Heart right ventricle (tissue), 16 donors: ENCODE data around the gene ITGA2. TPM values are rescaled to one million over a fixed set of nuclear protein-coding genes. Genes with fewer than 3 reads are reported as not detected.
A peak's percentile ranks its signal among the peaks of the same experiment; 100 is the strongest.

Experiments used
- ATAC-seq, 8 donors: fragments of 200-7000 bp; cut with Tn5 transposase; one replicate each; pipeline ENCODE4 v1.9.1; 2020; ENCODE audit warnings: mild to moderate bottlenecking in 8 of 8, moderate library complexity in 8 of 8, moderate number of reproducible peaks in 1 of 8
- DNase-seq, 2 donors: peaks; one replicate each; pipeline ENCODE4 v3.0.0-alpha.2; 2020
- H3K27ac ChIP-seq, 10 donors: fragments of 200-600 bp; sonication (generic) in 2 of 10; one replicate each; pipeline versions ENCODE4 v1.5.0 to v1.8.0; 2020 to 2022; ENCODE audit warnings: mild to moderate bottlenecking in 3 of 10
- H3K27me3 ChIP-seq, 7 donors: fragments of 200-600 bp; one replicate each; pipeline ENCODE4 v1.8.0; 2021 to 2022; ENCODE audit warnings: mild to moderate bottlenecking in 2 of 7
- H3K36me3 ChIP-seq, 9 donors: fragments of 200-600 bp; sonication (generic) in 1 of 9; one replicate each; pipeline versions ENCODE4 v1.5.0 to v1.8.0; 2020 to 2022; ENCODE audit warnings: mild to moderate bottlenecking in 2 of 9
- H3K4me1 ChIP-seq, 9 donors: fragments of 200-600 bp; sonication (generic) in 1 of 9; one replicate each; pipeline versions ENCODE4 v1.5.0 to v1.8.0; 2020 to 2022; ENCODE audit warnings: mild to moderate bottlenecking in 4 of 9
- H3K4me3 ChIP-seq, 10 donors: fragments of 200-600 bp; sonication (generic) in 2 of 10; one replicate each; pipeline versions ENCODE4 v1.5.0 to v1.8.0; 2020 to 2022; ENCODE audit warnings: mild to moderate bottlenecking in 7 of 10, moderate library complexity in 2 of 10
- H3K9me3 ChIP-seq, 11 donors: fragments of 200-600 bp in 10 of 11; sonication (generic) in 2 of 11; one replicate each; pipeline versions ENCODE4 v1.5.0 to v1.8.0; 2013 to 2022; ENCODE audit warnings: mild to moderate bottlenecking in 2 of 11, control low read depth in 1 of 11, moderate library complexity in 1 of 11
- WGBS, 2 donors: extraction: QIAGEN DNeasy Blood & Tissue Kit; methylation state at CpG; one replicate each; pipeline ENCODE4 v1.1.7; 2013; ENCODE audit warnings: inconsistent platforms in 1 of 2; 5-methylcytosine and 5-hydroxymethylcytosine counted together
- intact Hi-C, 10 donors: fragments of 100-400 bp; cut with DNase I; formaldehyde crosslinking; loops; one replicate each; pipeline versions ENCODE4 v1.11.1 to v1.14.2; 2022
- polyA plus RNA-seq, 2 donors: library from polyadenylated mRNA; stranded (reverse); fragments of 200-250 nt; gene quantifications; one replicate each; pipeline ENCODE4 v1.2.3, GENCODE V29; 2013
- total RNA-seq, 10 donors: library from RNA; stranded (reverse); fragmentation: NEBNext Ultra II Directional in 3 of 10; extraction: Animal tissue kit (Norgen Biotek cat#: 25700) in 3 of 10; gene quantifications; one replicate each; pipeline versions ENCODE4 v1.2.1 to v1.2.4, GENCODE V29; 2021 to 2023
- TF ChIP-seq, protein P1 (sequence below), 9 donors: fragments of 200-600 bp; sonication (generic) in 2 of 9; IDR thresholded peaks; one replicate each; pipeline versions ENCODE4 v1.5.0 to v1.8.0; 2021 to 2022; ENCODE audit warnings: antibody characterized with exemption in 9 of 9, mild to moderate bottlenecking in 5 of 9, moderate library complexity in 1 of 9
- donor health status: Arrhythmogenic right ventricular cardiomyopathy.
- donor health status: ischemic (EF 13 %, LVEDD 7.1; RV severe dilation, severe dysfunction).
- donor health status: healthy with polysubstance abuse.
- donor health status: DM: no; HTN: yes; CAD: no.
- donor health status: DM: no; HTN: no; CAD: no.
- donor health status: ischemic (EF 25% LVEDD 6.9; RV normal size, moderate dysfunction).
- donor health status: ischemic (EF 25% LVEDD 5.7; RV mildly dilated, moderate dysfunction).
- donor health status: healthy.
- donor health status: DM: yes; HTN: yes; CAD: no.
- donor health status: Ischemic cardiomyopathy.
- donor health status: ischemic (EF 35%, LVEDD 5.7; RV mildly dilated, moderate dysfunction).
- donor health status: nonischemic (EF 11% LVEDD 7.7; RV severe dilation, severe dysfunction).
- donor health status: DM: yes; HTN: yes; CAD: no.
- donor health status: PGD.
- donor health status: ischemic (EF 29% LVEDD 5.4; RV normal size, mild dysfunction).
- donor health status: nonischemic (EF 23%, LVEDD 6.1; RV moderate dilation, normal function).

The ITGA2 gene
- total and polyA plus RNA-seq, 12 donors, result 0.22 to 9.4 (median 0.92) TPM

DNA sequence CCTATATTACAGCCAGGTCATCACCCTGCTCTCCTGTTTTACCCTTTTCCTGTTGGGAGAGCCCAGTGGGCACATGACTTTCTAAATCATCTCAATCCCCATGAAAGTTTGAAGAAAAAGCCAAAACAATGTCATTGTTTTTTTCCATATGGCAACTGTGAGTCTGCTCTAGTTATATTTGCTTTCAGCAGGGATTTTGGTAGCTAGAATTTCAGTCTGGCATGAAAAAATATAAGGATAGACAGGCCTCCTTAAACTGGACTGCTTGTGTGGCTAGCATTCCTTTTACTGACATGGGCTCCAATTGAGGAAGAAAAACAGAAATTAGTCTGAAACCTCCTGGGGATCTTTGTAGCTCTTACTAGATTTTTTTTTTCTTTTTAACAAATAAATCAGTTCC is 94.8 kb downstream of the ITGA2 start:
- TF ChIP-seq, protein P1, sequence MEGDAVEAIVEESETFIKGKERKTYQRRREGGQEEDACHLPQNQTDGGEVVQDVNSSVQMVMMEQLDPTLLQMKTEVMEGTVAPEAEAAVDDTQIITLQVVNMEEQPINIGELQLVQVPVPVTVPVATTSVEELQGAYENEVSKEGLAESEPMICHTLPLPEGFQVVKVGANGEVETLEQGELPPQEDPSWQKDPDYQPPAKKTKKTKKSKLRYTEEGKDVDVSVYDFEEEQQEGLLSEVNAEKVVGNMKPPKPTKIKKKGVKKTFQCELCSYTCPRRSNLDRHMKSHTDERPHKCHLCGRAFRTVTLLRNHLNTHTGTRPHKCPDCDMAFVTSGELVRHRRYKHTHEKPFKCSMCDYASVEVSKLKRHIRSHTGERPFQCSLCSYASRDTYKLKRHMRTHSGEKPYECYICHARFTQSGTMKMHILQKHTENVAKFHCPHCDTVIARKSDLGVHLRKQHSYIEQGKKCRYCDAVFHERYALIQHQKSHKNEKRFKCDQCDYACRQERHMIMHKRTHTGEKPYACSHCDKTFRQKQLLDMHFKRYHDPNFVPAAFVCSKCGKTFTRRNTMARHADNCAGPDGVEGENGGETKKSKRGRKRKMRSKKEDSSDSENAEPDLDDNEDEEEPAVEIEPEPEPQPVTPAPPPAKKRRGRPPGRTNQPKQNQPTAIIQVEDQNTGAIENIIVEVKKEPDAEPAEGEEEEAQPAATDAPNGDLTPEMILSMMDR (IDR thresholded peaks at IDR 0.05), result no peak
- Histone ChIP-seq H3K4me1 (no peaks in the 10 kb centered on the region), H3K4me3 (no peak overlapping the region), H3K27me3 (no peaks in the 10 kb centered on the region), H3K36me3 (peaks cover 0 to 6% (median 0%) of the 10 kb centered on the region in 9 donors), H3K27ac (no peak overlapping the region), H3K9me3 (no peaks in the 10 kb centered on the region)
- intact Hi-C loops, result no loop called here
- DNase-seq (no peak), ATAC-seq (no peak)

DNA sequence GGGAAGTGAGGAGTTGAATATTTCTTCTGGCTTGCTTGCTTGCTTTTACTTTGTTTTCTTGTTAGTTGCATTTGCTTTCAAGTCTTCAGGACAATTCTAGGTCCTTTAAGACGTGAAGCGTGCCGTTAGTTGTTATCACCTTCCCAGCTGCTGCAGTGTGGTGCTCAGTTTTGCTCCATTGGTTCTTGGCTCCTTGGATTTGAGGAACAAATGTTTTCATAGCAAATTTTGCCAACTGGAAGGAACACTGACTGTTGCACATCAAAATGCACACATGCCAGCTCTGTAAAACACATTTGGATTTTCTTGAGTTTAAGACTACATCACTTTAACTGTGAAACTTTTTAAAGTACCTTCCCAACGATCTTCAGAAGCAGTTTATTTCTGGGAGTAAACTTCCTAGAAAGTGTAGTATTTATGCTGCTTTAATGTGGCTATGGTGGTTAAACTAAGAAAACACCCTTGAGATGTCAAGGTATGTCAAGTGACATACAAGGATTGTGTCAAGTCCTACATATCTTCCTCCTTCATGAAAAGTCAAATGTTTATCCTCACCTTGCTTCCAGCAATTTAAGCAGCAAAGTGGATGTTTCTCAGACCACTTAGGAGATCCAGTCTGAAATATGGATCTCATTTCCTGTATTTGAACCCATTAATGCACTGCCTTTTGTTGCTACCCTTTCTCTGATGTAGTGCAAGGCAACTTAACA is 95.5 kb downstream of the ITGA2 start:
- Histone ChIP-seq H3K4me3 (no peak overlapping the region), H3K27ac (no peak overlapping the region), H3K9me3 (no peaks in the 10 kb centered on the region), H3K4me1 (peaks cover 0 to 6% (median 0%) of the 10 kb centered on the region in 9 donors), H3K36me3 (peaks cover 0 to 6% (median 0%) of the 10 kb centered on the region in 9 donors), H3K27me3 (no peaks in the 10 kb centered on the region)
- WGBS, 2 donors, result 73 to 75% methylated on average over 4 of the region's 4 CpGs
- TF ChIP-seq, protein P1 (IDR thresholded peaks at IDR 0.05), result no peak
- intact Hi-C loops, result no loop called here
- no peak for DNase-seq
- no peak for ATAC-seq

DNA sequence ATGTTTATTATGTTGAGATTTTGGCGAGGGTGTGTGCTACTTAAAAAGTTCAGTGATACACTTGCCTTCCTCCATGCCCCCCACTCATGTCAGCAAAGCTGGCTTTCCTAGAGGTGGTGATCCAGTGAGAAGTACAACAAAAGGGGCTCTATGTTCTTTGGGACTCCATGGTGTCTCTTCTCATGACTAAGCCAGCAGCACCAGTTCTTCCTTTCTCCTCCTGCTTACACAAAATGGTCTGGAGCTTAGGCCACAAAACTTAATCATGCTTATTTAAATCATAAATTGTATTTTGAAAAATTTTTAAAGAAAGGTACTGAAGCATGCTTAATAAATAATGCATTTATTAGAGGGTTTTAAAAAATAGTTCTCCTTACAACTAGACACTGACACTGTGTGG is 98.0 kb downstream of the ITGA2 start:
- WGBS, 2 donors, result 94 to 95% methylated on average over 1 of the region's 1 CpG
- TF ChIP-seq, protein P1 (IDR thresholded peaks at IDR 0.05), result no peak
- intact Hi-C loops, result no loop called here
- Histone ChIP-seq H3K9me3 (no peaks in the 10 kb centered on the region), H3K4me1 (peaks cover 0 to 9% (median 5%) of the 10 kb centered on the region in 9 donors), H3K4me3 (no peak overlapping the region), H3K36me3 (peaks cover 0 to 6% (median 0%) of the 10 kb centered on the region in 9 donors), H3K27me3 (no peaks in the 10 kb centered on the region), H3K27ac (no peak overlapping the region)
- DNase-seq (no peak), ATAC-seq (no peak)

DNA sequence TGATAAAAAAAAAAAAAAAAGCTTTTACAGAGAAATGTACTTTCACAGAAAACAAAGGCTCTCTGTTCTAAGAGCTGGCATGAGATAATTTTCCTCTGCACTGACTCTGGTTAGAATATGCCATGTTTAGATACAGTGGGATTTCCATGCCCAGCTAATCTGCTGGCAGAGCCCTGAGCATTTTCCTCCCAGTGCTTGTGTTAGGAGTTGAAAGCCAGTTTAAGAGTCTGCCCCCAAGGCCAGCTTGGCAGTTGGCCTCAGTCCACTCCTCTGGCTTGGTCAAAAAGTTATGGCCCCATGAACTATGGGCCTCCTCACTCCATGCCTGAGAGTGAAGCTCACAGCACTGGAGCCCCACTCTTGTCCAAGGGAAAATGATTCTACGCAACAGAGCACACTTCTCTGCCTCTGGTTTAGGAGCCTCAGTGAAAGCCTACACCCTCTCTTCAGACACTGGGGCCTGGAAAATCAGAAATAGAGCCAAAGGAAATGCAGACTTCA is 98.5 kb downstream of the ITGA2 start:
- no peak overlapping the region for H3K27ac ChIP-seq
- intact Hi-C loops, result no loop called here
- WGBS, 2 donors, result 96 to 97% methylated on average over 1 of the region's 1 CpG
- H3K9me3 ChIP-seq, result no peaks in the 10 kb centered on the region
- TF ChIP-seq, protein P1 (IDR thresholded peaks at IDR 0.05), result no peak
- H3K36me3 ChIP-seq, result peaks cover 0 to 6% (median 0%) of the 10 kb centered on the region in 9 donors
- no peaks in the 10 kb centered on the region for H3K27me3 ChIP-seq
- peak in 4 of 8 donors; percentile 25 to 60 (median 37) for ATAC-seq
- DNase-seq, result no peak
- H3K4me1 ChIP-seq, result peaks cover 0 to 9% (median 5%) of the 10 kb centered on the region in 9 donors
- no peak overlapping the region for H3K4me3 ChIP-seq
